K562 (cell line): ENCODE data around the gene SIRT7. TPM values are rescaled to one million over a fixed set of nuclear protein-coding genes. Genes with fewer than 3 reads are reported as not detected.

Experiments
- ATF7 ChIP-seq: fragments of 450-650 bp; IDR thresholded peaks from 2 replicates; pipeline ENCODE4 v1.7.1; 2014; ENCODE audit warnings: mild to moderate bottlenecking, moderate library complexity
- CEBPZ ChIP-seq: fragments of 150-350 bp; IDR thresholded peaks from 2 replicates; pipeline ENCODE4 v1.6.1; 2014; ENCODE audit warnings: low read depth, mild to moderate bottlenecking, low read length, borderline replicate concordance
- CTCF ChIP-seq, 3 experiments: IDR thresholded peaks in 2 of 3; conservative IDR thresholded peaks in 1 of 3; 2 replicates each; pipeline ENCODE4 v1.5.1; 2011 to 2012; ENCODE audit warnings: low read length in 3 of 3, mild to moderate bottlenecking in 3 of 3, control low read depth in 2 of 3, improper control_type of control experiment in 1 of 3, inconsistent platforms in 1 of 3, low read depth in 1 of 3, mixed read lengths in 1 of 3, moderate library complexity in 1 of 3; ENCODE audit not compliant: insufficient read depth in 2 of 3
- E4F1 ChIP-seq: fragments of 250-450 bp; sonication (Bioruptor Pico); IDR thresholded peaks from 2 replicates; pipeline ENCODE4 v1.5.0; 2021; ENCODE audit warnings: mild to moderate bottlenecking, borderline replicate concordance
- NCOA2 ChIP-seq, 2 experiments: fragments of 450-650 bp; IDR thresholded peaks; 2 replicates each; pipeline ENCODE4 v1.6.1; 2018; ENCODE audit warnings: mild to moderate bottlenecking in 2 of 2, moderate library complexity in 1 of 2; ENCODE audit not compliant: partially characterized antibody in 2 of 2
- POLR2A ChIP-seq: fragments of 450-650 bp; conservative IDR thresholded peaks from 2 replicates; pipeline ENCODE4 v1.6.1; 2016
- SMAD4 ChIP-seq: fragments of 250-450 bp; sonication (Bioruptor Pico); conservative IDR thresholded peaks from 2 replicates; pipeline ENCODE4 v1.8.0; 2021; ENCODE audit warnings: inconsistent platforms, mild to moderate bottlenecking, moderate library complexity
- ZNF407 ChIP-seq: fragments of 450-650 bp; IDR thresholded peaks from 2 replicates; pipeline ENCODE4 v1.6.1; 2016; ENCODE audit warnings: low read depth
- ZNF445 ChIP-seq: fragments of 250-450 bp; sonication (Bioruptor Pico); IDR thresholded peaks from 2 replicates; pipeline ENCODE4 v1.4.0; 2020; ENCODE audit warnings: low read depth, mild to moderate bottlenecking, moderate library complexity
- ZNF644 ChIP-seq: fragments of 200-800 bp; sonication (Bioruptor generic); IDR thresholded peaks from 2 replicates; pipeline ENCODE4 v1.6.1; 2016; ENCODE audit warnings: low read depth, missing genetic modification characterization, missing compliant biosample characterization
- polyA plus RNA-seq, 8 experiments: library from polyadenylated mRNA; depleted of rRNA in 4 of 8; stranded (reverse) in 5 of 8; unstranded in 3 of 8; fragments of >200 nt; fragmentation: Nextera tagmentation in 2 of 8; fragmentation: Illumina TruSeq in 1 of 8; extraction: Ambion mirVana in 2 of 8; extraction: Trizol in 1 of 8; gene quantifications; 2 replicates each; pipeline versions ENCODE4 v1.2.1 to v1.2.3, GENCODE V29; 2011 to 2014; ENCODE audit warnings: inconsistent platforms in 1 of 8, missing spikeins in 1 of 8
- total RNA-seq, 7 experiments: library from RNA; depleted of rRNA in 6 of 7; stranded (reverse); fragments of >200 nt in 6 of 7; fragmentation: Illumina TruSeq in 2 of 7; extraction: Trizol in 2 of 7; gene quantifications; 2 replicates each; pipeline versions ENCODE4 v1.2.1 to v1.2.3, GENCODE V29; 2011 to 2021; ENCODE audit warnings: low replicate concordance in 1 of 7

The SIRT7 gene
- total and polyA plus RNA-seq, 9 of the 15 experiments (the other 6 are each of a cell fraction or from before 2014, with no cell fraction given): 1.6 to 54.8 (median 20.3) TPM

GRCh38 chr17:81927653-81928543 is 9.9 kb upstream of the SIRT7 start, which contains the start of gene MAFG (continued):
- TF ChIP-seq ZNF407 (no peak), CEBPZ (no peak), SMAD4 (CRISPR knock-in tag) (peak; percentile 85), NCOA2 (IDR thresholded peaks at IDR 0.05; ENCODE audit: partially characterized antibody in 2 of 2) (no peak), ZNF644 (tag) (no peak), ZNF445 (no peak), POLR2A (no peak), CTCF (IDR thresholded peaks at IDR 0.05 in 2 of 3, conservative IDR thresholded peaks at IDR 0.05 in 1 of 3; ENCODE audit: insufficient read depth in 2 of 3, low read depth in 1 of 3, low read length in 3 of 3) (peak; percentile 60 to 85 (median 64)), ATF7 (peak; percentile 80), E4F1 (CRISPR knock-in tag) (no peak)
